ENCODE measurements around the gene C16orf54.

DNA sequence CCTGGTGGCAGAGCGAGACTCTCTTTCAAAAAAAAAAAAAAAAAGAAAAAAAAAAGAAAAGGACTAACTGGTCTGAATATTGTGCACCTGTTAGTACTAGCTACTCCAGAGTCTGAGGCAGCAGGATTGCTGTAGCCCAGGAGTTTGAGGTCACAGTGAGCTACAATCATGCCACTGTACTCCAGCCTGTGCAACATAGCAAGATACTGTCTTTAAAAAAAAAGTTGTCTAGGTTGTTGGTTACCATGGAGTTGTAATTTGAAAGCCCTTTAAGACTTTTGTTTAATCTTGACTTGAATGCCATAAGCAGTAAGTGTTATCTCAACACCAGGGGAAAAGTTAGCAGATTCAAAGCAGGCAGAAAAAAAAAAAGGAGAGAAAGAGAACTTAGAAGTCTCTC lies 10.9 kb upstream of the C16orf54 start:
- TF ChIP-seq YY1 (IDR thresholded peaks at IDR 0.05; ENCODE audit: low read depth) (no peak), TEAD4 (IDR thresholded peaks at IDR 0.05) (no peak), MAX (IDR thresholded peaks at IDR 0.05) (no peak), EP300 (IDR thresholded peaks at IDR 0.05; ENCODE audit: borderline replicate concordance) (no peak), NFIC (IDR thresholded peaks at IDR 0.05) (no peak), CREB1 (IDR thresholded peaks at IDR 0.05; ENCODE audit: low read depth) (no peak)

Measured in Ishikawa (cell line).